GM19397 (cell line): ENCODE measurements around the gene KAZN.

Source experiments
- ATAC-seq: cut with Tn5 transposase; IDR thresholded peaks from one replicate; pipeline ENCODE4 v1.9.1; 2021; ENCODE audit warnings: mild to moderate bottlenecking, moderate library complexity; ENCODE audit not compliant: unreplicated experiment

The KAZN gene

GRCh38 chr1:14897997-14898645 is 299.6 kb downstream of the KAZN start:
- ATAC-seq: no peak

GRCh38 chr1:14899686-14900085 is 301.2 kb downstream of the KAZN start:
- no peak for ATAC-seq

- ATAC-seq: no peak
Observed at GRCh38 chr1:14901371-14901954, 303.0 kb downstream of the KAZN start.

- no peak for ATAC-seq
Observed at GRCh38 chr1:14903922-14904321, 305.4 kb downstream of the KAZN start.

GRCh38 chr1:14906665-14907064 is 308.2 kb downstream of the KAZN start:
- ATAC-seq: no peak

GRCh38 chr1:14907416-14907815 is 308.9 kb downstream of the KAZN start:
- no peak for ATAC-seq

- no peak for ATAC-seq
Observed at GRCh38 chr1:14909273-14909672, 310.8 kb downstream of the KAZN start.

GRCh38 chr1:14909920-14910460 is 311.5 kb downstream of the KAZN start:
- no peak for ATAC-seq

GRCh38 chr1:14910984-14911721 is 312.7 kb downstream of the KAZN start:
- no peak for ATAC-seq

GRCh38 chr1:14912839-14913481 is 314.5 kb downstream of the KAZN start:
- no peak for ATAC-seq

- ATAC-seq: no peak
Observed at GRCh38 chr1:14913482-14914177, 315.1 kb downstream of the KAZN start.

GRCh38 chr1:14914351-14914988 is 316.0 kb downstream of the KAZN start:
- no peak for ATAC-seq

- no peak for ATAC-seq
Observed at GRCh38 chr1:14915356-14916054, 317.0 kb downstream of the KAZN start.

- ATAC-seq: no peak
Observed at GRCh38 chr1:14919289-14919688, 320.8 kb downstream of the KAZN start.

GRCh38 chr1:14919751-14920150 is 321.3 kb downstream of the KAZN start:
- no peak for ATAC-seq

- no peak for ATAC-seq
Observed at GRCh38 chr1:14921057-14921456, 322.6 kb downstream of the KAZN start.

- ATAC-seq: no peak
Observed at GRCh38 chr1:14922942-14923726, 324.6 kb downstream of the KAZN start.

GRCh38 chr1:14923727-14924452 is 325.4 kb downstream of the KAZN start:
- no peak for ATAC-seq
